PFSK-1 (cell line): ENCODE data around the gene IL15.

Experiments used
- FOXP2 ChIP-seq: optimal IDR thresholded peaks from 2 replicates; pipeline ENCODE3; 2011; ENCODE audit warnings: borderline replicate concordance, control low read depth, inconsistent platforms; ENCODE audit not compliant: insufficient read depth; ENCODE audit errors: extremely low read length, extremely low read depth
- POLR2AphosphoS5 ChIP-seq: IDR thresholded peaks from 2 replicates; pipeline ENCODE4 v1.6.1; 2012; ENCODE audit warnings: low read depth, mild to moderate bottlenecking, control low read depth, low read length, moderate library complexity
- SIN3A ChIP-seq: IDR thresholded peaks from 2 replicates; pipeline ENCODE4 v1.6.1; 2012; ENCODE audit warnings: mild to moderate bottlenecking, low read length, moderate library complexity, borderline replicate concordance; ENCODE audit not compliant: insufficient read depth
- TAF1 ChIP-seq: IDR thresholded peaks from 2 replicates; pipeline ENCODE4 v1.6.1; 2012; ENCODE audit warnings: low read length, control low read depth, borderline replicate concordance; ENCODE audit not compliant: insufficient read depth
- TF ChIP-seq, protein P1 (sequence below), 2 experiments: IDR thresholded peaks; 2 replicates each; pipeline versions ENCODE4 v1.6.1 to v1.8.0; 2011 to 2012; ENCODE audit warnings: low read depth in 2 of 2, low read length in 2 of 2, control low read depth in 1 of 2, inconsistent platforms in 1 of 2, mild to moderate bottlenecking in 1 of 2, moderate library complexity in 1 of 2; ENCODE audit not compliant: insufficient read depth in 1 of 2

Gene IL15

DNA sequence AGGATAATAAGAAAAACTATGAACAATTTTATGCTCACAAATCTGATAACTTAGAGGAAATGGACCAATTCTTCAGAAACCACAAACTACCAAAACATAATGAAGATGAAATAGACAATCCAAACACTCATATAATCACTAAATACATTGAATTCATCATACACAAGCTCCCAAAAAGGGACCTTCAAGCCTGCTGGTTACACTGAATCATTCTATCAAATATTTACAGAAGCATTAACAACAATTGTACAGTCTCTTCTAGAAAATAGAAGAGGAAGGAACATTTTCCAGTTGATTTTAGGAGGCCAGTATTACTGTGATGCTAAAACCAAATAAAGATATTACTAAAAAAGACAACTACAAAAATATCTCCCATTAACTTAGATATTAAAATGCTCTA, 88.3 kb downstream of the IL15 start:
- no peak for TF ChIP-seq TAF1
- TF ChIP-seq SIN3A = no peak
- no peak for TF ChIP-seq FOXP2
- TF ChIP-seq POLR2AphosphoS5 = no peak
- TF ChIP-seq, protein P1, sequence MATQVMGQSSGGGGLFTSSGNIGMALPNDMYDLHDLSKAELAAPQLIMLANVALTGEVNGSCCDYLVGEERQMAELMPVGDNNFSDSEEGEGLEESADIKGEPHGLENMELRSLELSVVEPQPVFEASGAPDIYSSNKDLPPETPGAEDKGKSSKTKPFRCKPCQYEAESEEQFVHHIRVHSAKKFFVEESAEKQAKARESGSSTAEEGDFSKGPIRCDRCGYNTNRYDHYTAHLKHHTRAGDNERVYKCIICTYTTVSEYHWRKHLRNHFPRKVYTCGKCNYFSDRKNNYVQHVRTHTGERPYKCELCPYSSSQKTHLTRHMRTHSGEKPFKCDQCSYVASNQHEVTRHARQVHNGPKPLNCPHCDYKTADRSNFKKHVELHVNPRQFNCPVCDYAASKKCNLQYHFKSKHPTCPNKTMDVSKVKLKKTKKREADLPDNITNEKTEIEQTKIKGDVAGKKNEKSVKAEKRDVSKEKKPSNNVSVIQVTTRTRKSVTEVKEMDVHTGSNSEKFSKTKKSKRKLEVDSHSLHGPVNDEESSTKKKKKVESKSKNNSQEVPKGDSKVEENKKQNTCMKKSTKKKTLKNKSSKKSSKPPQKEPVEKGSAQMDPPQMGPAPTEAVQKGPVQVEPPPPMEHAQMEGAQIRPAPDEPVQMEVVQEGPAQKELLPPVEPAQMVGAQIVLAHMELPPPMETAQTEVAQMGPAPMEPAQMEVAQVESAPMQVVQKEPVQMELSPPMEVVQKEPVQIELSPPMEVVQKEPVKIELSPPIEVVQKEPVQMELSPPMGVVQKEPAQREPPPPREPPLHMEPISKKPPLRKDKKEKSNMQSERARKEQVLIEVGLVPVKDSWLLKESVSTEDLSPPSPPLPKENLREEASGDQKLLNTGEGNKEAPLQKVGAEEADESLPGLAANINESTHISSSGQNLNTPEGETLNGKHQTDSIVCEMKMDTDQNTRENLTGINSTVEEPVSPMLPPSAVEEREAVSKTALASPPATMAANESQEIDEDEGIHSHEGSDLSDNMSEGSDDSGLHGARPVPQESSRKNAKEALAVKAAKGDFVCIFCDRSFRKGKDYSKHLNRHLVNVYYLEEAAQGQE (IDR thresholded peaks at IDR 0.05; ENCODE audit: insufficient read depth in 1 of 2, low read depth in 2 of 2, low read length in 2 of 2) = no peak

DNA sequence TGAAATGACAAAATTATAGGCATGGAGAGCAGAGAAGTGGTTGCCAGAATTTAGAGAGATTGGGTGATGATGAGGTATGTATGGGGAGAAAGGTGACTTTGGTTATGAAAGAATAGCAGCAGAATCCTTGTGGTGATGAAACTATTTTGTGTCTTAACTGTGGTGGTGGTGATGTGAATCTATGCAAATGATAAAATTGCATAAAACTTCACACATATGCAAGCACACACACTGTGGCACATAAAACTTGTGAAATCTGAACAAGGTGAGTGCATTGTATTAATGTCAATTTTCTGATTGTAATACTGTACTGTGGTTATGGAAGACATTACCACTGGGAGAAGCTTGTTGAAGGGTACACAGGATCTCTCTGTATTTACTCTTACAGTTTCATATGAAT, 91.0 kb downstream of the IL15 start:
- TF ChIP-seq, protein P1 (IDR thresholded peaks at IDR 0.05; ENCODE audit: insufficient read depth in 1 of 2, low read depth in 2 of 2, low read length in 2 of 2) = no peak
- TF ChIP-seq FOXP2 (no peak), SIN3A (no peak), TAF1 (no peak), POLR2AphosphoS5 (no peak)

DNA sequence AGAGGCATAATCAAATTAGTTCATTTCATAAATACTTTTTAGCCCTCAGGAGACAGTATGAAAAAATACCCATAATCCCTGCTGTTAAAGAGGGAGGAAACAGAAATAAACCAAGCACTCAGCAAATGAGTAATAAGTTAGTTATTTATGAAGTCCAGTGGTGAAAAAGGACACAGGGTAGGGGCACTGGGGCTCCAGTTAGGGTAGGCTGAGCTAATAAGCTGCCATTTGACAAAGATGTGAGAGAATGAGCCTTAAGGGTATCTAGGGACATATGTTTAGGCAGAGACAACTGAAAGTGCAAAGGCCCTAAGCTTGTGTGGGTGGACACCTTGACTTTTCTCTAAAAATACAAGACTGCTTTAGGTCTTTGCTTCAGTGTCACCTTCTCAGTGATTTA, 94.4 kb downstream of the IL15 start:
- TF ChIP-seq, protein P1 (IDR thresholded peaks at IDR 0.05; ENCODE audit: insufficient read depth in 1 of 2, low read depth in 2 of 2, low read length in 2 of 2) = no peak
- no peak for TF ChIP-seq FOXP2
- no peak for TF ChIP-seq SIN3A
- no peak for TF ChIP-seq POLR2AphosphoS5
- no peak for TF ChIP-seq TAF1

DNA sequence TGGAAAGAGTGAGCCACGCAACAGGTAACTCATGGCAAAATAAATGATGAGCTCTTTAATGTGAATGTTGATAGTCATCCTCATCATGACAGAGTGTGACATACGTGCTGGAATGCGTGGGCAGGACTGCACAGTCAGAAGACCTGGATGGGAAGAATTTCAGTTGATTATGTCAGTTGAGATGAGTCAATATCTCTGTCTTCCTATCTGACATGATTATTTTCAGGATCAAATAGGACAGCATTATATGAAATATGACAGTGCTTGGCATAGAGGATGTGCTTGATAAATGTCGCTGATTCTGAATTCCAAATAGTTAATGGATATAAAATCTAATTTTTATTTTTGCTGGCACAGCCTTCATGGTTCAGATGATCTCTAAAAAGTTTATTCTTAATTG, 95.1 kb downstream of the IL15 start:
- TF ChIP-seq, protein P1 (IDR thresholded peaks at IDR 0.05; ENCODE audit: insufficient read depth in 1 of 2, low read depth in 2 of 2, low read length in 2 of 2) = no peak
- no peak for TF ChIP-seq FOXP2
- TF ChIP-seq POLR2AphosphoS5 = no peak
- no peak for TF ChIP-seq SIN3A

DNA sequence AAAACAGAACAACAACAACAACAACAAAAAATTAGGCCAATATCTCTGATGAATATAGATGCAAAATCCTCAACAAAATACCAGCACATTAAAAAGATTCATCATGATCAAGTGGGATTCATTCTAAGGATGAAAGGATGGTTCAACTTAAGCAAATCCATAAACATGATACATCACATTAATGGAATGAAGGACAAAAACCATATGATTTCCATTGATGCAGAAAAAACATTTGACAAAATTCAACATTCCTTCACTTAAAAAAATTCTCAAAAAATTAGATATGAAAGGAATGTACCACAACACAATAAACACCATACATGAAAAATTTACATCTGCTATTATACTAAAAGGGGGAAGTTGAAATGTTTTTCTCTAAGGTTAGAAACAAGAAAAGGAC, 103.3 kb downstream of the IL15 start:
- TF ChIP-seq FOXP2 (no peak), POLR2AphosphoS5 (no peak), TAF1 (no peak), SIN3A (no peak)
- TF ChIP-seq, protein P1 (IDR thresholded peaks at IDR 0.05; ENCODE audit: insufficient read depth in 1 of 2, low read depth in 2 of 2, low read length in 2 of 2) = no peak
